ENCODE results near the gene SSBP2.
"Not testable (repeated sequence)": the region's sequence is repeated elsewhere in the genome, so short reads cannot be mapped to it uniquely, and the experiment has no call there.

The SSBP2 gene

DNA sequence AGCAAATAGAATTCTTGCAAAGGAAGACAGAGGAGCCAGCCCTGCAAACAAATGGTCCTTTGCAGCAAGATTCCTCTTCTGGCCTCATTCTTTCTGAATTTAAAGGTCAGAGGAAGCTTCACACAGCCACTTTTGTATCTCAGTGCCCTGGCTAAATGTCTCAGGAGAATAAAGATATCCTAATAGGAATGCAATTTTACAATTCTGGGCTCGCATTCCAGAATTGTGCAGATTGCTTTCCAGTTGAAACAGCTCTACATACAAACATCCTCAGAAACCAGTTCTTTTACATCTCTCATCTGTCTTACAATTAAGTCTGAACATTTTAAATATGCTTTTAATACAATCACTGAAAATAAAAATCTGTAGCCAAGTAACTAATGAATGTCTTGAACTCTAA, 342.4 kb downstream of the SSBP2 start:
- TF ChIP-seq CTCF (IDR thresholded peaks at IDR 0.05; ENCODE audit: insufficient read depth, low read depth, low read length, missing control alignments), result no peak
- H3K4me3 ChIP-seq (ENCODE audit: low read length), result no peak overlapping the region
- DNase-seq (ENCODE audit: low read depth), result no peak

DNA sequence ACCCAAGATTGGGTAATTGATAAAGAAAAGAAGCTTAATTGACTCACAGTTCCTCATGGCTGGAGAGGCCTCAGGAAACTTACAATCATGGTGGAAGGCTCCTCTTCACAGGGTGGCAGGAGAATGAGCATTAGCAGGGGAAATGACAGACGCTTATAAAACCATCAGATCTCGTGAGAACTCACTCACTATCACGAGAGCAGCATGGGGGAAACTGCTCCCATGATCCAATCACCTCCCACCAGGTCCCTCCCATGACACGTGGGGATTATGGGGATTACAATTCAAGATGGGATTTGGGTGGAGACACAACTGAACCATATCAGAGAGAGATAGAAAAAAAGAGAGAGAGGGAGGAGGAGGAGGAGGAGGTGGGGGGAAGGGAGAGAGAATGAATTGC, 343.1 kb downstream of the SSBP2 start:
- H3K4me3 ChIP-seq (ENCODE audit: low read length); DNase-seq (ENCODE audit: low read depth): not testable (repeated sequence)

GRCh38 chr5:81405126-81405891, 345.6 kb downstream of the SSBP2 start:
- no peak for TF ChIP-seq CTCF (IDR thresholded peaks at IDR 0.05; ENCODE audit: insufficient read depth, low read depth, low read length, missing control alignments)
- H3K4me3 ChIP-seq (ENCODE audit: low read length), result no peak overlapping the region
- DNase-seq (ENCODE audit: low read depth), result no peak

GRCh38 chr5:81402192-81402930, 348.5 kb downstream of the SSBP2 start:
- no peak overlapping the region for H3K4me3 ChIP-seq (ENCODE audit: low read length)
- TF ChIP-seq CTCF (IDR thresholded peaks at IDR 0.05; ENCODE audit: insufficient read depth, low read depth, low read length, missing control alignments), result no peak
- DNase-seq (ENCODE audit: low read depth), result no peak

GRCh38 chr5:81401266-81401665, 349.6 kb downstream of the SSBP2 start:
- no peak overlapping the region for H3K4me3 ChIP-seq (ENCODE audit: low read length)
- no peak for DNase-seq (ENCODE audit: low read depth)
- no peak for TF ChIP-seq CTCF (IDR thresholded peaks at IDR 0.05; ENCODE audit: insufficient read depth, low read depth, low read length, missing control alignments)

- H3K4me3 ChIP-seq (ENCODE audit: low read length), result no peak overlapping the region
- no peak for DNase-seq (ENCODE audit: low read depth)
- TF ChIP-seq CTCF (IDR thresholded peaks at IDR 0.05; ENCODE audit: insufficient read depth, low read depth, low read length, missing control alignments), result no peak
Measured at GRCh38 chr5:81400375-81400774, 350.5 kb downstream of the SSBP2 start.

DNA sequence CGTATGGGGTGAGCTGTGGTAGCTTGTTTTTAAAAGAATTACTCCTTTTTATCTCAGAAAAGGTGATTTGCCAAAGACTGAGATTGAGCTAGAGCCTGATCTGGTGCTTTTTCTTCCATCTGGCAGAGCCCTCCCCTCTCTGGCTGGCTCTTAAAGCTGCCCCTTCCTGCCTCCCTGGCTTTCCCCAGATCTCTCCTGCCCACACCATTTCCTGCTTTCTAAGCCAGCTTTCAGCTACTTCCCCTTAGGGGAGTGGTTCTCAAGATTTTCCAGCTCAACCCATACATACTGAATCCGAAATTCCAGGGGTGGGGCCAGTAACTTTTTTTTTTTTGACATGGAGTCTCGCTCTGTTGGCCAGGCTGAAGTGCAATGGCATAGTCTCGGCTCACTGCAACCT, 352.2 kb downstream of the SSBP2 start:
- no peak for TF ChIP-seq CTCF (IDR thresholded peaks at IDR 0.05; ENCODE audit: insufficient read depth, low read depth, low read length, missing control alignments)
- no peak for DNase-seq (ENCODE audit: low read depth)
- H3K4me3 ChIP-seq (ENCODE audit: low read length), result no peak overlapping the region

Data from epithelial cell of esophagus (primary cell).